ENCODE data around the gene ANKRD39.

ANKRD39 gene

DNA sequence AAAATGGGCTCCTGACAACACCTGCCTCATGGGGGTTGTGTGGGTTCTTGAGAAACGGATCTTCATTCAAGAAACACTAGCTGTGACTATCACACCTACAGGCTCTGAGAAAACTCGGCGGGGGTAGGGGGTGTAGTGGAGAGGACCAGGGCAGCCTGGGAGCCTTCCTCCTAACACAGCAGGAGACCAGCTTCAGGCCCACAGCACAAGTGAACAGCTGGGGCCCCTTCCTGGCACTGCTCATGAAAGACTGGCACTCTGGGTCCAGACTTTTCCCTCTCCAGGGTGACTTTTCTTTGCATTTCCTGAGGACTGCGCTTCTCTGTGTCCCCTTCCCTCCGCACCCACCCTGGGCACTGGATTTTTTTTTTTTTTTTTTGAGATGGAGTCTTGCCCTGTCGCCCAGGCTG lies 19.2 kb upstream of the ANKRD39 start:
- DNase-seq (ENCODE audit: extremely low read depth, low read depth), result no peak
- TF ChIP-seq, protein P1, sequence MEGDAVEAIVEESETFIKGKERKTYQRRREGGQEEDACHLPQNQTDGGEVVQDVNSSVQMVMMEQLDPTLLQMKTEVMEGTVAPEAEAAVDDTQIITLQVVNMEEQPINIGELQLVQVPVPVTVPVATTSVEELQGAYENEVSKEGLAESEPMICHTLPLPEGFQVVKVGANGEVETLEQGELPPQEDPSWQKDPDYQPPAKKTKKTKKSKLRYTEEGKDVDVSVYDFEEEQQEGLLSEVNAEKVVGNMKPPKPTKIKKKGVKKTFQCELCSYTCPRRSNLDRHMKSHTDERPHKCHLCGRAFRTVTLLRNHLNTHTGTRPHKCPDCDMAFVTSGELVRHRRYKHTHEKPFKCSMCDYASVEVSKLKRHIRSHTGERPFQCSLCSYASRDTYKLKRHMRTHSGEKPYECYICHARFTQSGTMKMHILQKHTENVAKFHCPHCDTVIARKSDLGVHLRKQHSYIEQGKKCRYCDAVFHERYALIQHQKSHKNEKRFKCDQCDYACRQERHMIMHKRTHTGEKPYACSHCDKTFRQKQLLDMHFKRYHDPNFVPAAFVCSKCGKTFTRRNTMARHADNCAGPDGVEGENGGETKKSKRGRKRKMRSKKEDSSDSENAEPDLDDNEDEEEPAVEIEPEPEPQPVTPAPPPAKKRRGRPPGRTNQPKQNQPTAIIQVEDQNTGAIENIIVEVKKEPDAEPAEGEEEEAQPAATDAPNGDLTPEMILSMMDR (IDR thresholded peaks at IDR 0.05; ENCODE audit: low read depth, low read length, missing control alignments), result no peak
- no peak overlapping the region for H3K4me3 ChIP-seq (replicated peaks; ENCODE audit: low read depth, low read length)

DNA sequence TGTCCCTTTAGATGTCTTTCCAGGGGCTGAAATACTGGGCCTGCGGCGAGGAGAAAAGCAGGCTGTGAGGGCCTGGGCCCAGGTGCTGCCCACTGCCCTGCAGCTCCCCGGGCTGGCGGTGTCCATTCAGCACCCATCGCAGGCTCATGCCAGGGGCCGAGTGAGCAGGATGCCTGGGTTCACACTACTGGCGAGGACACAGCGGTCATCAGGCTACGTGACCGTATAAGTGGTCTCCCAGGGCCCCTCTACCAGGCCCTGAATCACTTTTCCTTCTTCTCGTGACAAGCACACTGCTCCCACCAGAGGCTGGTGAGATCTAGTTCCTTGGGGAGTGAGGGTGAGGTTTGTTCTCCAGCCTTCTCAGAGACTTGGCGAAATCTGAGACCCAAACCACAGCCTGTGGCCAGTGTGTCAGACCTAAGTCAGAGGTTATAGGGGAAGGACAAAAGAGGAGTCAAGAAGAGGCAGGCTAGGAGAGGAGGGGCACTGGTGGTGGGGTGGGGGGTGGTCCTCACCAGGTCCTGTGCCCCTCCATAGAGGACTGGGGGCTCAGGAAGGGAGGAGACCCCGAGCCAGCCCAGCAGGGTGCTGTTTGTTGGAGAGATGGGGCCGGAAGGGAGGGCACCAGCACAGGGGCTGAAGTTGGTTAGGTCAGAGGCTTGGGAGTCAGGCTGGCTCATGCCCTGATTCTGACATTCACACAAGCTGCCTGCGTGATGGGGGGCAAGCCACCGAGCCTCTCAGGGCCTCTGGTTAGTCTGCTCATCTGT lies 18.6 kb upstream of the ANKRD39 start:
- TF ChIP-seq, protein P1 (IDR thresholded peaks at IDR 0.05; ENCODE audit: low read depth, low read length, missing control alignments), result no peak
- no peak for DNase-seq (ENCODE audit: extremely low read depth, low read depth)
- H3K4me3 ChIP-seq (replicated peaks; ENCODE audit: low read depth, low read length), result no peak overlapping the region

DNA sequence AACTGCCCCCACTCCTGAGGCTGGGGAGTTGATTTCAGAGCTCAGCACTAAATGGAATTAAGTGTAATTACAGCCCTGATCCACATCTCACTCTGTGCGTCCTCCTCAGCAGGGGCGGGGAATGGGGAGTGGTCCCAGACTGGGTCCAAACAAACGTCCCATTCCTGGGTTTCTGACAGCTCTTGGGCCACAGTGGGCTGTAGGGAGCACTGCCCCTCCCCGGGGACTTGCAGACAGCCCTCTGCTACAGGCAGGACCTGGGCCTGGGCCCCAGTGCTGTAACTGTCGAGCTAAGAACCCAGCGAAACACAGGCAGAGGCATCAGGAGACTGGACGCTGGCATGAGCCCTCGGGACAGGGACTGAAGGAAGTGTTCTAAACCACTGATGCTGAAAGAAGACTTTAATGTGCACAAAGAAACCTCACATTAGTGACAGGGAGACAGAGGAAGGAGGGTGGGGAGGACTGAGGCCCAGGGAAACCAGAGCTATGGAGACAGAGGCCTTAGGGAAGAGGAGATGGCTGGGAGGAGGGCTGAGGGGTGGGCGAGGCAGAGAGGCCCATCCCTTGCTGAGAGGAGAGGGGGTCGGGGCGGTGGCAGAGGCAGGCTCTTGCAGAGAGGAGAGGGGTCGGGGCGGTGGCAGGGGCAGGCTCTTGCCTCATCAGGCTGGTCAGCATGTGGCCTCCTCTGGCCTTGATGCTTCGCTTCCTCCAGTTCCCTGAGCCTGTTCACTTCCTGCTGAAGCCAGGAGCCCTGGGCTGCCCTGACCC lies 17.9 kb upstream of the ANKRD39 start:
- H3K4me3 ChIP-seq (replicated peaks; ENCODE audit: low read depth, low read length), result no peak overlapping the region
- TF ChIP-seq, protein P1 (IDR thresholded peaks at IDR 0.05; ENCODE audit: low read depth, low read length, missing control alignments), result no peak
- no peak for DNase-seq (ENCODE audit: extremely low read depth, low read depth)

DNA sequence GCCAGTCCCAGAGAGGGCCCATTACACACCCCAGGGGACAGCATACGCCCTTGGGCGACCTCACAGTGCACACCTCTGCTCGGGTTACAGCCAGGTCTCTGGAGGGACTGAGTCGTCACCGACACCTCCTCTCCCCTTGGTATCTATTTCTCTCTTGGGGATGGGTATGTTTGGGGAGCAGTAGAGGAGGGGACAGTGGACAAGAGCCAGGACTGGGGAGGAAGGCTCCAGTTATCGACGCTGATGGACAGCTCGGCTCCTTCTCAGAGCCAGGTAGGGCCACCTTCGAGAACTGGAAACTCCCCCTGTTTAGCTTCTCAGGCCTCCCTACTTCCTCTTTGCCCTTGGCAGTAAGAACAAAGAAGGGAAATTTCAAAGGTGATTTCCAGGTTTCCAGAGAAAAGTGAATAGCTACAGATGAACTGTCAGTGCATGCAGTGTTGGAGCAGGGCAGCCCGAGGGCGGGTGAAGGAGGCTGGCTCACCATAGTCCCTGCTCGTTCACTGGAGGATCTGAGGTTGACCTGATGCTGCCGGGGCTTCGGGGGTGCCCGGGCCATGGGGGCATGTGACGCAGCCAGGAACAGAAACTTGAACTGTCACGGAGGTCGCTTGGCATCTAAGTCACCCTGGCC lies 16.5 kb upstream of the ANKRD39 start:
- H3K4me3 ChIP-seq (replicated peaks; ENCODE audit: low read depth, low read length), result no peak overlapping the region
- DNase-seq (ENCODE audit: extremely low read depth, low read depth), result no peak
- TF ChIP-seq, protein P1 (IDR thresholded peaks at IDR 0.05; ENCODE audit: low read depth, low read length, missing control alignments), result no peak

DNA sequence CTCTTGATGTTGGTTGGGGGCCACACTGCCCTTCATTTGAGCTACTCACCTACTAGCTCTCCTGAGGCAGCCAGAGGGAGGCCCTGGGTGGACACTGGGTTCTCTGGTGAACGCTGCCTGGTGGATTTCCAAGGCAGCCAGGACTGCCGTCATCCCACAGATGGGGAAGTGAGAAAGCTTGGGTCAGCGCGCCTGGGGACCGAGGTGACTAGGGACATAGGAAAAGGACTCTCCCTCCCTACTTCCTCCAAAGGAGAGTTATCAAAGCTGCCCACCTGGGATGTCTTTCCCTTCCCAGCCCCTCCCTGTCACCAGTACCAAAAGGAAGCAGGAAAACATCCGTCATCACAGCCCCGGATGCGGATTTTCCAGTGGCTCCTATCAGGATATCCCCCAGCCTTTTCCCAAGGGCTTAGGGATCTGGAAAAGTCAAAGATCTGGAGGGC lies 15.9 kb upstream of the ANKRD39 start:
- DNase-seq (ENCODE audit: extremely low read depth, low read depth), result no peak
- H3K4me3 ChIP-seq (replicated peaks; ENCODE audit: low read depth, low read length), result no peak overlapping the region
- TF ChIP-seq, protein P1 (IDR thresholded peaks at IDR 0.05; ENCODE audit: low read depth, low read length, missing control alignments), result no peak

DNA sequence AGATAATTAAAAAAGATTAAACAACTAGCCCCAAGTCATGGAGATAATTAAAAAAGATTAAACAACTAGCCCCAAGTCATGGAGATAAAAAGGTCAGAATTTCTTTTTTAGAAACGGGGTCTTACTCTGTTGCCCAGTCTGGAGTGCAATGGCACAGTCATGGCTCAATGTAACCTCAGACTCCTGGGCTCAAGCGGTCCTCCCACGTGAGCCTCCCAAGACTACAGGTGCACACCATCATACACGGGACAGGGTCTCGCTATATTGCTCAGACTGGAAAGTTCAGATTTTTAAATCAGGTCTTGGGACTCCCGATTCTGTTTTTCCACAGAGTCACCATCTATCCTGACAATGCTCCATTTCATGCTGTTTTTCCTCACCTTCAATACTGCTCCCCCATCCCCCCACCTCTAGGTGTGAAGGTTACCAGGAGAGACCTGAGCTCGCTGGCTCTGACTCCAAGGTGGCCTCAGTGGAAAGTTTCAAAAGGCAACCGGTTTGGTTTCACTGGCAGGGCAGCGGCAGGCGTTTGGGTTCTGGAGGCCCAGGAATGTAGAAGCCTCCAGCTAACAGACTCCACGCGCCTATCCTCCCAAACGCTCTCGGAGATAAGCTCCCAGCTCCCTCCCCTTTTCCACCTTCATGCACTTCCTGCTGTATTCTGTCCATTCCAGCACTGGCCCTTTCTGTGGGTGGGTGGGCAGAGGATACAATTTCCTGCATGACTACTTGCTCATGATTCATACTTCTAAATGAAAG lies 15.0 kb upstream of the ANKRD39 start:
- TF ChIP-seq, protein P1 (IDR thresholded peaks at IDR 0.05; ENCODE audit: low read depth, low read length, missing control alignments), result no peak
- H3K4me3 ChIP-seq (replicated peaks; ENCODE audit: low read depth, low read length), result no peak overlapping the region
- no peak for DNase-seq (ENCODE audit: extremely low read depth, low read depth)

Measured in HFF-Myc (cell line).